ENCODE data around the gene FOXM1. TPM values are rescaled to one million over a fixed set of nuclear protein-coding genes. Genes with fewer than 3 reads are reported as not detected.

FOXM1 gene
- polyA plus RNA-seq (2013, experiment 1 of 2): 13.5 TPM
- 12.7 TPM for polyA plus RNA-seq (2013, experiment 2 of 2)

GRCh38 chr12:2877047-2877952, at the start of gene FOXM1, which contains the start of gene RHNO1:
Gene FOXM1, minus strand, starts transcription at chr12:2877174. Its CDS starts 2,696 bp downstream, at chr12:2874478.
Gene RHNO1, plus strand, starts transcription at chr12:2877223. Its CDS starts 8,144 bp downstream, at chr12:2885367.
- Histone ChIP-seq H2BK12ac (ENCODE audit: low read length in 2 of 2) (peak within 1 kb of the TSS; percentile 18 to 29), H3K4me3 (ENCODE audit: insufficient read depth in 1 of 2, low read depth in 1 of 2, low read length in 2 of 2) (peak within 1 kb of the TSS; percentile 91 to 99), H3K4me1 (ENCODE audit: control insufficient read depth, insufficient read depth, low read depth, low read length) (peaks cover 10% of the 10 kb centered on the region), H3K4ac (ENCODE audit: low read depth in 1 of 2, low read length in 2 of 2) (peak within 1 kb of the TSS; percentile 35 to 60), H3K79me1 (replicated peaks; ENCODE audit: low read length, poor library complexity, severe bottlenecking) (peaks cover 20% of the 10 kb centered on the region), H3K23ac (ENCODE audit: low read length in 2 of 2) (peak within 1 kb of the TSS in 1 of 2 experiments; percentile 91), H3K27ac (ENCODE audit: low read length, poor library complexity, severe bottlenecking) (peak within 1 kb of the TSS; percentile 69), H2BK120ac (ENCODE audit: low read depth, low read length) (peak within 1 kb of the TSS; percentile 99), H3K18ac (ENCODE audit: low read depth in 1 of 2, low read length in 2 of 2) (peak within 1 kb of the TSS; percentile 78 to 92), H3K9ac (ENCODE audit: low read length) (peak within 1 kb of the TSS; percentile 99), H3K9me3 (ENCODE audit: control insufficient read depth, low read length) (no peaks in the 10 kb centered on the region), H2AFZ (ENCODE audit: low read depth, low read length) (peak within 1 kb of the TSS; percentile 39), H3K27me3 (ENCODE audit: control insufficient read depth in 1 of 2, insufficient read depth in 1 of 2, low read length in 2 of 2) (no peaks in the 10 kb centered on the region), H4K91ac (ENCODE audit: low read length) (peak within 1 kb of the TSS; percentile 89), H3K14ac (ENCODE audit: low read length in 2 of 2) (peak within 1 kb of the TSS in 1 of 2 experiments; percentile 87), H4K8ac (ENCODE audit: low read length) (peak within 1 kb of the TSS; percentile 84), H3K36me3 (ENCODE audit: control insufficient read depth in 1 of 2, insufficient read depth in 2 of 2, low read depth in 1 of 2, low read length in 2 of 2) (peaks cover 0 to 5% of the 10 kb centered on the region in 2 experiments), H2AK5ac (ENCODE audit: low read length, severe bottlenecking) (no peak within 1 kb of the TSS), H2BK15ac (ENCODE audit: low read depth, poor library complexity, severe bottlenecking) (peak within 1 kb of the TSS; percentile 90), H2BK5ac (ENCODE audit: low read depth, low read length, poor library complexity, severe bottlenecking) (peak within 1 kb of the TSS; percentile 92), H3K4me2 (ENCODE audit: low read length, poor library complexity, severe bottlenecking) (peak within 1 kb of the TSS; percentile 100)
- peak; percentile 90 for DNase-seq
- whole genome bisulfite sequencing: under 1% methylated on average over 52 of the region's 70 CpGs

- Histone ChIP-seq H3K4me2 (ENCODE audit: low read length, poor library complexity, severe bottlenecking) (no peak overlapping the region), H3K9me3 (ENCODE audit: control insufficient read depth, low read length) (no peaks in the 10 kb centered on the region), H2BK5ac (ENCODE audit: low read depth, low read length, poor library complexity, severe bottlenecking) (no peak overlapping the region), H3K4ac (ENCODE audit: low read depth in 1 of 2, low read length in 2 of 2) (no peak overlapping the region), H3K18ac (ENCODE audit: low read depth in 1 of 2, low read length in 2 of 2) (no peak overlapping the region), H2AFZ (ENCODE audit: low read depth, low read length) (no peak overlapping the region), H2AK5ac (ENCODE audit: low read length, severe bottlenecking) (no peak overlapping the region), H2BK12ac (ENCODE audit: low read length in 2 of 2) (no peak overlapping the region), H3K23ac (ENCODE audit: low read length in 2 of 2) (no peak overlapping the region), H3K9ac (ENCODE audit: low read length) (peak overlapping the region; percentile 61), H3K79me1 (replicated peaks; ENCODE audit: low read length, poor library complexity, severe bottlenecking) (peaks cover 23% of the 10 kb centered on the region), H4K8ac (ENCODE audit: low read length) (no peak overlapping the region), H3K27me3 (ENCODE audit: control insufficient read depth in 1 of 2, insufficient read depth in 1 of 2, low read length in 2 of 2) (no peaks in the 10 kb centered on the region), H3K27ac (ENCODE audit: low read length, poor library complexity, severe bottlenecking) (no peak overlapping the region), H2BK15ac (ENCODE audit: low read depth, poor library complexity, severe bottlenecking) (no peak overlapping the region), H2BK120ac (ENCODE audit: low read depth, low read length) (no peak overlapping the region), H4K91ac (ENCODE audit: low read length) (no peak overlapping the region), H3K14ac (ENCODE audit: low read length in 2 of 2) (no peak overlapping the region), H3K4me3 (ENCODE audit: insufficient read depth in 1 of 2, low read depth in 1 of 2, low read length in 2 of 2) (peak overlapping the region in 1 of 2 experiments; percentile 61), H3K4me1 (ENCODE audit: control insufficient read depth, insufficient read depth, low read depth, low read length) (peaks cover 1% of the 10 kb centered on the region), H3K36me3 (ENCODE audit: control insufficient read depth in 1 of 2, insufficient read depth in 2 of 2, low read depth in 1 of 2, low read length in 2 of 2) (peaks cover 39 to 74% of the 10 kb centered on the region in 2 experiments)
- 83% methylated on average over 4 of the region's 6 CpGs for WGBS
- DNase-seq: no peak
These were observed 48.5 kb upstream of the FOXM1 start for GRCh38 chr12:2925322-2925995.

GRCh38 chr12:2924019-2924418, 47.0 kb upstream of the FOXM1 start:
- WGBS: 97% methylated on average over 3 of the region's 3 CpGs
- Histone ChIP-seq H3K79me1 (replicated peaks; ENCODE audit: low read length, poor library complexity, severe bottlenecking) (peaks cover 24% of the 10 kb centered on the region), H2BK5ac (ENCODE audit: low read depth, low read length, poor library complexity, severe bottlenecking) (no peak overlapping the region), H3K27ac (ENCODE audit: low read length, poor library complexity, severe bottlenecking) (no peak overlapping the region), H3K27me3 (ENCODE audit: control insufficient read depth in 1 of 2, insufficient read depth in 1 of 2, low read length in 2 of 2) (no peaks in the 10 kb centered on the region), H4K91ac (ENCODE audit: low read length) (no peak overlapping the region), H3K23ac (ENCODE audit: low read length in 2 of 2) (no peak overlapping the region), H2AK5ac (ENCODE audit: low read length, severe bottlenecking) (no peak overlapping the region), H3K9me3 (ENCODE audit: control insufficient read depth, low read length) (no peaks in the 10 kb centered on the region), H3K36me3 (ENCODE audit: control insufficient read depth in 1 of 2, insufficient read depth in 2 of 2, low read depth in 1 of 2, low read length in 2 of 2) (peaks cover 36 to 82% of the 10 kb centered on the region in 2 experiments), H3K9ac (ENCODE audit: low read length) (no peak overlapping the region), H3K4ac (ENCODE audit: low read depth in 1 of 2, low read length in 2 of 2) (no peak overlapping the region), H3K4me1 (ENCODE audit: control insufficient read depth, insufficient read depth, low read depth, low read length) (peaks cover 1% of the 10 kb centered on the region), H2BK15ac (ENCODE audit: low read depth, poor library complexity, severe bottlenecking) (no peak overlapping the region), H2BK120ac (ENCODE audit: low read depth, low read length) (no peak overlapping the region), H3K14ac (ENCODE audit: low read length in 2 of 2) (no peak overlapping the region), H2AFZ (ENCODE audit: low read depth, low read length) (no peak overlapping the region), H3K4me3 (ENCODE audit: insufficient read depth in 1 of 2, low read depth in 1 of 2, low read length in 2 of 2) (no peak overlapping the region), H2BK12ac (ENCODE audit: low read length in 2 of 2) (no peak overlapping the region), H3K18ac (ENCODE audit: low read depth in 1 of 2, low read length in 2 of 2) (no peak overlapping the region), H3K4me2 (ENCODE audit: low read length, poor library complexity, severe bottlenecking) (no peak overlapping the region), H4K8ac (ENCODE audit: low read length) (no peak overlapping the region)
- DNase-seq: no peak

- peaks cover 1% of the 10 kb centered on the region for H3K4me1 ChIP-seq (ENCODE audit: control insufficient read depth, insufficient read depth, low read depth, low read length)
- H3K79me1 ChIP-seq (replicated peaks; ENCODE audit: low read length, poor library complexity, severe bottlenecking): peaks cover 27% of the 10 kb centered on the region
- no peaks in the 10 kb centered on the region for H3K9me3 ChIP-seq (ENCODE audit: control insufficient read depth, low read length)
- H3K4me2 ChIP-seq (ENCODE audit: low read length, poor library complexity, severe bottlenecking): no peak overlapping the region
- H3K18ac ChIP-seq (ENCODE audit: low read depth in 1 of 2, low read length in 2 of 2): no peak overlapping the region
- no peak overlapping the region for H2BK15ac ChIP-seq (ENCODE audit: low read depth, poor library complexity, severe bottlenecking)
- H4K91ac ChIP-seq (ENCODE audit: low read length): no peak overlapping the region
- no peak overlapping the region for H2BK120ac ChIP-seq (ENCODE audit: low read depth, low read length)
- WGBS: 97% methylated on average over 9 of the region's 9 CpGs
- H2BK5ac ChIP-seq (ENCODE audit: low read depth, low read length, poor library complexity, severe bottlenecking): no peak overlapping the region
- no peak overlapping the region for H2AFZ ChIP-seq (ENCODE audit: low read depth, low read length)
- no peak overlapping the region for H3K4ac ChIP-seq (ENCODE audit: low read depth in 1 of 2, low read length in 2 of 2)
- no peak overlapping the region for H3K4me3 ChIP-seq (ENCODE audit: insufficient read depth in 1 of 2, low read depth in 1 of 2, low read length in 2 of 2)
- no peak overlapping the region for H3K14ac ChIP-seq (ENCODE audit: low read length in 2 of 2)
- DNase-seq: no peak
- no peak overlapping the region for H3K27ac ChIP-seq (ENCODE audit: low read length, poor library complexity, severe bottlenecking)
- no peak overlapping the region for H2AK5ac ChIP-seq (ENCODE audit: low read length, severe bottlenecking)
- H3K9ac ChIP-seq (ENCODE audit: low read length): no peak overlapping the region
- no peak overlapping the region for H4K8ac ChIP-seq (ENCODE audit: low read length)
- no peaks in the 10 kb centered on the region for H3K27me3 ChIP-seq (ENCODE audit: control insufficient read depth in 1 of 2, insufficient read depth in 1 of 2, low read length in 2 of 2)
- no peak overlapping the region for H2BK12ac ChIP-seq (ENCODE audit: low read length in 2 of 2)
- H3K36me3 ChIP-seq (ENCODE audit: control insufficient read depth in 1 of 2, insufficient read depth in 2 of 2, low read depth in 1 of 2, low read length in 2 of 2): peaks cover 43 to 82% of the 10 kb centered on the region in 2 experiments
- H3K23ac ChIP-seq (ENCODE audit: low read length in 2 of 2): no peak overlapping the region
These were observed 46.1 kb upstream of the FOXM1 start for GRCh38 chr12:2923057-2923456.

Measured in mesenchymal stem cell (in vitro differentiated cells and primary cell).